Activated CD4-positive, alpha-beta T cell treated with anti-CD3 and anti-CD28 coated beads, Interleukin-2, amount 10 ng/mL, durations not matched to agents 7 days and 5 days (primary cell): ENCODE measurements around the gene CHML. TPM values are rescaled to one million over a fixed set of nuclear protein-coding genes. Genes with fewer than 3 reads are reported as not detected.
"Not testable (repeated sequence)": the region's sequence is repeated elsewhere in the genome, so short reads cannot be mapped to it uniquely, and the experiment has no call there.

ENCODE experiments used
- CTCF ChIA-PET: fragments of 350-600 bp; sonication (Branson Sonifier 250); formaldehyde crosslinking; loops from one replicate; lab custom pipeline; 2021; ENCODE audit warnings: antibody characterized with exemption; lab: Charles Lee
- POLR2A ChIA-PET: fragments of 350-600 bp; sonication (Branson Sonifier 250); formaldehyde crosslinking; loops from one replicate; lab custom pipeline; 2021; ENCODE audit warnings: antibody characterized with exemption; lab: Charles Lee
- DNase-seq: peaks from one replicate; pipeline ENCODE4 v3.0.0-alpha.2; 2020
- H3K27ac Mint-ChIP-seq: one replicate; pipeline ENCODE4 v1.8.0; 2021; ENCODE audit warnings: mild to moderate bottlenecking, moderate library complexity, mixed read lengths
- H3K27me3 Mint-ChIP-seq: one replicate; pipeline ENCODE4 v1.8.0; 2021; ENCODE audit warnings: mixed read lengths
- H3K36me3 Mint-ChIP-seq: one replicate; pipeline ENCODE4 v1.8.0; 2021; ENCODE audit warnings: low read depth, mixed read lengths
- H3K4me1 Mint-ChIP-seq: one replicate; pipeline ENCODE4 v1.8.0; 2021; ENCODE audit warnings: mixed read lengths
- H3K4me3 Mint-ChIP-seq: one replicate; pipeline ENCODE4 v1.8.0; 2021; ENCODE audit warnings: mild to moderate bottlenecking, moderate library complexity, mixed read lengths
- H3K9me3 Mint-ChIP-seq: one replicate; pipeline ENCODE4 v1.8.0; 2021; ENCODE audit warnings: mixed read lengths
- total RNA-seq, 2 experiments: library from RNA; stranded (reverse); gene quantifications; one replicate each; pipeline ENCODE4 v1.2.3, GENCODE V29; 2021

The CHML gene
- total RNA-seq, 2 experiments from 2014 or later, result 13.0 to 16.3 TPM

DNA sequence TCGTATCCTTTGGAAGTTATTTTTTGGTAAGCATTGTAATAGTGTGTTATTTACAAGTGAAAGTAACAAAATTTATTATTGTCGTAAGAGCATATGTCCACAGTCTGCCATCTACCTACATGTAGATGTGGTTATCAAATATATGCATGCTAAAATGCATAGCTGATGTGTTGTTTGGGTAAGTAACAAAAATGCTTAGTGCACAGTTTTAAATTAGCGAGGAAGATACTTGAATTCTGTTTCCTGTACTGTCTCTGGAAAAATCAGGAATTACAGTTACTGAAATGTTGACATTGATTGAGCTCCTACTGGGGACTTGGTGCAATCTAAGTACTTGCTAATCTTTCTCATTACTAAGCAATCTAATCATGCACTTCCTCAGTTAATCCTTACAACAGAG is 26.2 kb upstream of the CHML start:
- ChIA-PET POLR2A (no interaction called here), CTCF (no interaction called here)
- peaks cover 3% of the 10 kb centered on the region for H3K4me1 Mint-ChIP-seq
- H3K36me3 Mint-ChIP-seq, result no peaks in the 10 kb centered on the region
- no peak for DNase-seq
- H3K27ac Mint-ChIP-seq, result no peak overlapping the region
- peaks cover 3% of the 10 kb centered on the region for H3K9me3 Mint-ChIP-seq
- no peak overlapping the region for H3K4me3 Mint-ChIP-seq
- H3K27me3 Mint-ChIP-seq, result no peaks in the 10 kb centered on the region

DNA sequence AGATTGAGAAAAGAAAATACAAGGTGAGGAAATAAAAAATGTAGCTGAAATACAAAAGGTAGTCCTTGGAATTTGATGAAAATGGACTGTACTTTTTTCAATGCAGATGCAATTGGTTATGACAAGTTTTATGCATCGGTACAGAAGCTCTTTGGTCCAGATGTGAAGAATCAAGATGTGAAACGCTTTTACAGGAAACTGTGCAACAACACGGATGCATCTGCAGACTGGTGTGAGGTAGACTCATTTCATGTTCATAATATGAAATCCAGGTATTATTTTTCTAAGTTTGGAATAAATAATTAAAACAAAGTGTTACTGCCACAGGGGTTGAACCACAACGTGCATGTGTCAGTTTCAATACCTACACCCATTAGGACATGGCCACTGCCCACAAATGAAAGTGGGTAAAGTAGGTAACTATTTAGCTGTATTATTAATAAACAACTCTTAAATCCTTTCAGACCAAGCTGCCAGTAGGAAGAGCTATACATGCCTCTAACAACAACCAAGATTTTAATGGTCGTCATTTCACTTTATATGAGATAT is 20.3 kb upstream of the CHML start:
- H3K9me3 Mint-ChIP-seq, result peaks cover 2% of the 10 kb centered on the region

DNA sequence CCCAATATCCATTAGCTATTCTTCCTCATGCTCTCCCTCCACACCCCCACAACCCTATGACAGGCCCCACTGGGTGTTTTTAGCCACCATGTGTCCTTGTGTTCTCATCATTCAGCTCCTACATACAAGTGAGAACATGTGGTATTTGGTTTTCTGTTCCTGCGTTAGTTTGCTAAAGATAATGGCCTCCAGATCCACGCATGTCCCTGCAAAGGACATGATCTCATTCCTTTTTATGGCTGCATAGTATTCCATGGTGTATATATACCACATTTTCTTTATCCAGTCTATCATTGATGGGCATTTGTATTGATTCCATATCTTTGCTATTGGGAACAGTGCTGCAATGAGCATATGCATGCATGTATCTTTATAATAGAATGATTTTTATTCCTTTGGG is 18.8 kb upstream of the CHML start:
- CTCF ChIA-PET, result interaction anchor here (1.1 kb wide), 1 partner anchor 18 kb away, joined by 3 read pairs; no protein-coding TSS in a partner anchor
- H3K27ac Mint-ChIP-seq, H3K4me1 Mint-ChIP-seq, H3K4me3 Mint-ChIP-seq, DNase-seq, H3K36me3 Mint-ChIP-seq, H3K9me3 Mint-ChIP-seq, H3K27me3 Mint-ChIP-seq, POLR2A ChIA-PET: not testable (repeated sequence)

More for the DNA sequence above, 20.3 kb upstream of the CHML start:
- no peak for DNase-seq
- H3K27me3 Mint-ChIP-seq, result no peaks in the 10 kb centered on the region
- H3K36me3 Mint-ChIP-seq, result no peaks in the 10 kb centered on the region
- H3K27ac Mint-ChIP-seq, result no peak overlapping the region
- H3K4me3 Mint-ChIP-seq, result no peak overlapping the region
- POLR2A ChIA-PET, result no interaction called here
- CTCF ChIA-PET, result interaction anchor here (0.6 to 1.1 kb wide), 2 partner anchors 10 to 14 kb away, joined by 3 read pairs; no protein-coding TSS in a partner anchor
- H3K4me1 Mint-ChIP-seq, result no peaks in the 10 kb centered on the region

DNA sequence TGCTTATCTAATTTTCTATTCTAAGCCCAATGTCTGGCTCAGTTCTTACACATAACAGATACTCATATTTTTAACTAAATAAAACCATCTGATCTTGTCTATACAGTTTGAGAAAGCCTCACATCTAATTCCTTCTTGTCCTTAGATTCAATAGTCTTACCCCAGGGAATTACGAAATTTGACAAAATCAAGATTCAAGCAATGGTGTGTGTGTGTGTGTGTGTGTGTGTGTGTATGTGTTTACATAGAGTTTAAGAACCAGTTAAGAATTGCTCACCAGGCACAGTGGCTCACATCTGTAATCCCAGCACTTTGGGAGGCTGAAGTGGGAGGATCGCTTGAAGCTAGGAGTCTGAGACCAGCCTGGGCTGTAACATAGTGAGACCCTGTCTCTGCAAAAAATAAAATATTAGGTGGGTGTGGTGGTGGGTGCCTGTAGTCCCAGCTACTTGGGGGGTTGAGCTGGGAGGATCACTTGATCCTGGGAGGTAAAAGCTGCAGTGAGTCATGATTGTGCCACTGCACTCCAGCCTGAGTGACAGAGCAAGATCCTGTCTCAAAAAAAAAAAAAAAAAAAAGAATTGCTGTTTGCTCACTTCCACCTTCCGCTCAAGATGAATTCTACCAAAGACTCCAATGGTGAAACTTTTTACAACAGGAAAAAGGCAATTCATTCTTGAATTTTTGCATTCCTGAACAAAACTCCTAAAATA is 18.1 kb upstream of the CHML start:
- CTCF ChIA-PET, result interaction anchor here (1.1 to 1.5 kb wide), 2 partner anchors 15 to 19 kb away, joined by 3 to 4 read pairs; no protein-coding TSS in a partner anchor

DNA sequence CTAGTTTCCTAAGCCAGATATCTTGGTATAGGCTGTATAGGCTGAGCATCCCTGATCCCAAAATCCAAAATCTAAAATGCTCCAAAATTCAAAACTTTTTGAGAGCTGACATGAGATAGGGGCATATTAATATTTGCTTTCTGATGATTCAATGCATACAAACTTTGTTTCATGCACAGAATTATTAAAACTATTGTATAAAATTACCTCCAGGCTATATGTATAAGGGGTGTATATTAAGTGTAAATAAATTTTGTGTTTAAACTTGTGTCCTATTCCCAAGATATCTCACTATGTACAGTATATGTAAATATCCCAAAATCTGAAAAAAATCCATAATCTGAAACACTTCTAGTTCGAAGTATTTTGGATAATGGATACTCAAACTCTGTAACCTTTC is 14.5 kb upstream of the CHML start:
- Mint-ChIP-seq H3K4me3 (no peak overlapping the region), H3K4me1 (no peaks in the 10 kb centered on the region), H3K27ac (no peak overlapping the region), H3K27me3 (no peaks in the 10 kb centered on the region), H3K9me3 (peaks cover 2% of the 10 kb centered on the region), H3K36me3 (no peaks in the 10 kb centered on the region)
- POLR2A ChIA-PET, result no interaction called here
- CTCF ChIA-PET, result no interaction called here
- no peak for DNase-seq

More for the DNA sequence above, 18.1 kb upstream of the CHML start:
- H3K4me1 Mint-ChIP-seq, result no peaks in the 10 kb centered on the region
- DNase-seq, result no peak
- H3K27me3 Mint-ChIP-seq, result no peaks in the 10 kb centered on the region
- no peak overlapping the region for H3K4me3 Mint-ChIP-seq
- POLR2A ChIA-PET, result no interaction called here
- H3K36me3 Mint-ChIP-seq, result no peaks in the 10 kb centered on the region
- H3K9me3 Mint-ChIP-seq, result peaks cover 2% of the 10 kb centered on the region
- H3K27ac Mint-ChIP-seq, result no peak overlapping the region

DNA sequence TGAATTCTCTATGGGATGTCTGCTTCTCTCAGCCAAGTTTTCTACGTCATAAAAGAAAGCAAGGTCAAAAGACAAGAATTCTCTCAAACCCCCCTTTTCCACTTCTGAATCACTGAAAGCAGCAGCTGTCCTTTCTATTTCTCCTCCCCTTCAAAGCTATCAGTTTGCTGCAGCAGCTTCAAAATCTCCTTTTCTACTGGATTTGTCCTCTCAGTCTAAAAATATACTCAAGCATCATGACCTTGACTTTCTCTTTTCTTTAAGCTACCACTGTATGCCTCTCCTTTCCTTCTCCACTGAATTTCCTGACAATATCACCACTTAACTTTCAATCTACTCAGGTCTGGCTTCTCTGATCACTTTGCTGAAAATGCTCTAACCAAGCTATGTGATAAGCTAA is 13.8 kb upstream of the CHML start:
- CTCF ChIA-PET, result interaction anchor here (0.7 kb wide), 1 partner anchor 10 kb away, joined by 3 read pairs; no protein-coding TSS in a partner anchor
- H3K27ac Mint-ChIP-seq, result no peak overlapping the region
- H3K27me3 Mint-ChIP-seq, result no peaks in the 10 kb centered on the region
- H3K4me3 Mint-ChIP-seq, result no peak overlapping the region
- H3K4me1 Mint-ChIP-seq, result no peaks in the 10 kb centered on the region
- H3K9me3 Mint-ChIP-seq, result peaks cover 2% of the 10 kb centered on the region
- POLR2A ChIA-PET, result no interaction called here
- no peaks in the 10 kb centered on the region for H3K36me3 Mint-ChIP-seq
- DNase-seq, result no peak

DNA sequence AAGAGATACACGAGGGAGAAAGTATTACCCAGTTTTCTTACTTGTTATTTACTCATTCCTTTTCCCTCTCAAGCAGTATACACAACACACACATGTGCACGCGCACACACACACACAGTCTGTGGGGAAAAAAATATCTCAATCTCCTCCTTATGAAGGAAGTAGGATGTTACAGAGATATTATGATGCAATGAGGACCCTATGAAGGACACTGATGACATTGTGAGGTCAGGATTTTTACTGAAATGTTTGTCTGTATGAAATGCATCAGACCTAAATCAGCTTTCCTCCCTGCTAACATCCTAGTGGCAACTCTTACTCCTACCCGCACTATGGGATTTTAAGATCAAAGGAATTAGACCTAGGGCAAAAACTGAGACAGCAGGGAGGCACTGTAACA is 11.8 kb upstream of the CHML start, which contains the start of gene WDR64:
TSS of gene WDR64 (plus strand) at position 270 of the 400 bp plus-strand sequence. CDS start 204 bp downstream, outside the sequence.
- POLR2A ChIA-PET, result no interaction called here
- no peaks in the 10 kb centered on the region for H3K36me3 Mint-ChIP-seq

DNA sequence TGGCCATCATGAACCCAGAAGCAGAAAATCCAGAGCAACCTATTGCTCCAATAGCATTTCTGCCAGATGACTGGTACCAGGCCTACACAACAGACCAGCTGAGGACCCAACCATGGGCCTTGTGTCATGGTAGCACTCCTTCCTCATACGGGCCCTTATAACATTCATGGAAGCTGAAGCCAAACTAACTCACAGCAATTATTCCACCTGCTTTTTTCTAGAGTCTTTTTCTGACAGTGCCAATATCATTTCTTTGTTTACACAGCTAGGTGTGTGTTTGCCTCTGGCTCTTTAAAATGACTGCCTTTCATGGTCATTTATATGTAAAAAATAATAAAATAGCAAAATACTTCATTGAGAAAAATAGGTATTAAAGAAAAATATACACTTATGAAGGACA is 8.0 kb upstream of the CHML start:
- Mint-ChIP-seq H3K27ac (no peak overlapping the region), H3K36me3 (no peaks in the 10 kb centered on the region), H3K4me3 (no peak overlapping the region), H3K9me3 (peaks cover 1% of the 10 kb centered on the region), H3K4me1 (peaks cover 2% of the 10 kb centered on the region), H3K27me3 (peaks cover 3% of the 10 kb centered on the region)
- POLR2A ChIA-PET, result no interaction called here
- DNase-seq, result no peak
- CTCF ChIA-PET, result no interaction called here

More for the DNA sequence above, 11.8 kb upstream of the CHML start, which contains the start of gene WDR64:
- Mint-ChIP-seq H3K4me3 (no peak within 1 kb of the TSS), H3K9me3 (no peaks in the 10 kb centered on the region), H3K27ac (no peak within 1 kb of the TSS), H3K27me3 (no peaks in the 10 kb centered on the region), H3K4me1 (no peaks in the 10 kb centered on the region)
- DNase-seq, result no peak
- CTCF ChIA-PET, result no interaction called here

DNA sequence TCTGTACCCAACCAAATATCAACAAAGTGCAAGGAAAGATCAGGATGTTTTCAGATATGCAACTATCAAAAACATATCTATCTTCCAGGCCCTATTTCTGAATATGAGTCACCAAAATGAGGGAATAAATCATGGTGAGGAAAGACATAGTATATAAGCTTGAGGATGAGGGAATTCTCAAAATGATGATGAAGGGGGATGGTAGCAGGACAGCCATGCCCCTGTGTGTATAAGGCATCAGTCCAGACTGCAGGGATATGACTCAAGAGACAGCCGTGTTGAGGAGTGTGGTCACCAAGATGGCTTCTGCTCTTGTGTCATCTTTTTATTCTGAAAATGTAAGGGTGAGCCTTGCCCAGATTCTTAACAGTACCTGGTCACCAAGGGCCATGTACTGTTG is 7.5 kb upstream of the CHML start:
- CTCF ChIA-PET, result no interaction called here
- peaks cover 2% of the 10 kb centered on the region for H3K4me1 Mint-ChIP-seq
- H3K4me3 Mint-ChIP-seq, result no peak overlapping the region
- POLR2A ChIA-PET, result no interaction called here
- peaks cover 2% of the 10 kb centered on the region for H3K9me3 Mint-ChIP-seq
- H3K36me3 Mint-ChIP-seq, result no peaks in the 10 kb centered on the region
- no peak overlapping the region for H3K27ac Mint-ChIP-seq
- DNase-seq, result no peak
- H3K27me3 Mint-ChIP-seq, result peaks cover 3% of the 10 kb centered on the region

DNA sequence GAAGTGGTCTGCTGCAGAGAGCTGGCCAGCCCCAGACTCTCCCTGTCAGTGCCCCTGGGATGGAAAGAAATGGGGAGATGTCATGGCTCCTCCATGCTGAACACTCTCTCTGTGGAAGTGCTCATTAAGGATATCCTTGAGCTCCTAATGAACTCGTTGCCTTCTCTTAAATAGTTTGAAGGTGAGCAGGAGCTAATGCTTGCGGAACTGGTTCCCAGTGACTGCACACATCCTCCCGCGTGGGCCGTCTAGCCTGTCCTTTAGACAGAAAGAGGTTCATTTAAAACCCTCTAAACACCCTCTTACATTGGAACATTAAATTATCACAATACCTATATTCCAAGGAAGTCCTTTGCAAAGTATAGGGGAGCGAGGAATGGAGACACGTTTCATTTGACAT is 6.0 kb upstream of the CHML start:
- H3K4me1 Mint-ChIP-seq, result peaks cover 2% of the 10 kb centered on the region
- ChIA-PET POLR2A (no interaction called here), CTCF (no interaction called here)
- peaks cover 3% of the 10 kb centered on the region for H3K27me3 Mint-ChIP-seq
- H3K27ac Mint-ChIP-seq, result no peak overlapping the region
- peaks cover 5% of the 10 kb centered on the region for H3K9me3 Mint-ChIP-seq
- H3K4me3 Mint-ChIP-seq, result no peak overlapping the region
- DNase-seq, result no peak
- H3K36me3 Mint-ChIP-seq, result peaks cover 3% of the 10 kb centered on the region

DNA sequence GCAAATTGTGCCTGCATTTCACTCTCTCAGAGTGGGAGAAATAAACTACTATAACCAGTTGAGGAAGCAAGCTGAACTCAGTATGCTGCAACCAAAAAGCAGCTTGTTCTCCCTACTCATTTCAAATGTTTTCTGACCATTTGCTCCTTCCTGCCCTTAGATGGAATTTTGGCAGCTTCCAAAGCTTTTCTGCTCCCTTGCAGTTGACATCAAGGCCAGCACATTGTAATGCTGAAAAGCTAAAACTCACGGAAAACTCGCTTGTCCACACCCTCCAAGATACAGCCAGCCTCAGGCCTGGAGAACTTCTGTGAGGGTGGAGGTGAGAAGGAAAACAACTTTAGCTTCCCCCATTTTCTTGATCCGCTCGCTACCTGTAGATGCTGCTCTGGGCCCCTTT is 5.0 kb upstream of the CHML start:
- Mint-ChIP-seq H3K27ac (no peak overlapping the region), H3K4me3 (no peak overlapping the region), H3K9me3 (peaks cover 5% of the 10 kb centered on the region), H3K4me1 (peaks cover 10% of the 10 kb centered on the region), H3K36me3 (peaks cover 3% of the 10 kb centered on the region), H3K27me3 (peaks cover 3% of the 10 kb centered on the region)
- POLR2A ChIA-PET, result no interaction called here
- DNase-seq, result no peak
- CTCF ChIA-PET, result no interaction called here

DNA sequence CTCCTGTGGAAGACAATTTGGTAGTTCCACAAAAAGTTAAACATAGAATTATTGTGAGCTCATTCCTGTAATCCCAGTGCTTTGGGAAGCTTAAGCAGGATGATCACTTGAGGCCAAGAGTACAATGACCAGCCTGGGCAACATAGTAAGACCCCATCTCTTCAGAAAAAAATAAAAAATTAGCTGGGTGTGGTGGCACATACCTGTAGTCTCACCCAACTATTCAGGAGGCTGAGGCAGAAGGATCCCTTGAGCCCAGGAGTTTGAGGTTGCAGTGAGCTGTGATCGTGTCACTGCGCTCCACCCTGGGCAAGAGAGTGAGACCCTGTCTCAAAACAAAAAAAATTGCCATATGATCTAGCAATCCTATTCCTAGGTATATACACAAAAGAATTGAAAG is 4.1 kb upstream of the CHML start:
- Mint-ChIP-seq H3K4me1 (peaks cover 10% of the 10 kb centered on the region), H3K36me3 (peaks cover 3% of the 10 kb centered on the region), H3K4me3 (no peak overlapping the region), H3K27ac (no peak overlapping the region), H3K27me3 (peaks cover 3% of the 10 kb centered on the region), H3K9me3 (peaks cover 5% of the 10 kb centered on the region)
- ChIA-PET POLR2A (no interaction called here), CTCF (interaction anchor here (0.9 kb wide), 1 partner anchor 10 kb away, joined by 3 read pairs; no protein-coding TSS in a partner anchor)
- DNase-seq, result no peak

DNA sequence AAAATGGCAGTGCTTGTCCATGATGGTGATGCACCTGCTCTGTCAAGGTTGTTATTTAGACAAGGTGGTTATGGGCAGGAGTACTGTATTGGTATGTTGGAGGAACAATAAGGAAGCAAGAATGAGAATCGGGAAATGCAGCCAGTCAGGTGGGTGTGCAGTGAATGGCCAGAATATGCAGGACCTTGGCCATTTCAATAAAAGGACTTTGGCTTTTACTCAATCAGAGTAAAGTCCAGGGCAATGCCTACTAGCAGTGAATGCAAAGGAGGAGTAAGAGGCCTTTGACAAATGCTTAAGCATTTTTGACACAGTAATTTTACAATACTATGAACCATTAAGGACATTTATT is 2.4 kb upstream of the CHML start:
- Mint-ChIP-seq H3K9me3 (peaks cover 5% of the 10 kb centered on the region), H3K4me3 (no peak overlapping the region), H3K27ac (peak overlapping the region; percentile 20), H3K36me3 (peaks cover 11% of the 10 kb centered on the region), H3K4me1 (peaks cover 25% of the 10 kb centered on the region), H3K27me3 (peaks cover 3% of the 10 kb centered on the region)
- POLR2A ChIA-PET, result no interaction called here
- CTCF ChIA-PET, result interaction anchor here (1.3 kb wide), 1 partner anchor 8 kb away, joined by 4 read pairs; no protein-coding TSS in a partner anchor
- DNase-seq, result no peak
